Osteocyte (in vitro differentiated cells): ENCODE measurements around the gene KDM5C. TPM values are rescaled to one million over a fixed set of nuclear protein-coding genes. Genes with fewer than 3 reads are reported as not detected.

Source experiments
- DNase-seq: peaks from one replicate; pipeline ENCODE4 v3.0.0; 2021; ENCODE audit warnings: mixed read lengths; ENCODE audit not compliant: unreplicated experiment; ENCODE audit errors: extremely low spot score
- H3K27ac Mint-ChIP-seq: one replicate; pipeline ENCODE4 v1.8.0; 2021; ENCODE audit warnings: mild to moderate bottlenecking, mixed read lengths; ENCODE audit not compliant: unreplicated experiment
- H3K27me3 Mint-ChIP-seq: one replicate; pipeline ENCODE4 v1.8.0; 2021; ENCODE audit warnings: mixed read lengths; ENCODE audit not compliant: unreplicated experiment
- H3K36me3 Mint-ChIP-seq: one replicate; pipeline ENCODE4 v1.8.0; 2021; ENCODE audit warnings: mixed read lengths; ENCODE audit not compliant: unreplicated experiment
- H3K4me1 Mint-ChIP-seq: one replicate; pipeline ENCODE4 v1.8.0; 2021; ENCODE audit warnings: mixed read lengths; ENCODE audit not compliant: unreplicated experiment
- H3K4me3 Mint-ChIP-seq: one replicate; pipeline ENCODE4 v1.8.0; 2021; ENCODE audit warnings: mild to moderate bottlenecking, moderate library complexity, mixed read lengths; ENCODE audit not compliant: unreplicated experiment
- H3K9me3 Mint-ChIP-seq: one replicate; pipeline ENCODE4 v1.8.0; 2021; ENCODE audit warnings: mixed read lengths; ENCODE audit not compliant: unreplicated experiment
- CTCF ChIP-seq: fragments of 200-600 bp; sonication (generic); IDR thresholded peaks from 2 replicates; pipeline ENCODE4 v1.5.0; 2021; ENCODE audit warnings: antibody characterized with exemption, mild to moderate bottlenecking, moderate library complexity
- total RNA-seq: library from RNA; stranded (reverse); gene quantifications from 2 replicates; pipeline ENCODE4 v1.2.1, GENCODE V29; 2021

The KDM5C gene
- total RNA-seq, 1 donor from 2014 or later = 88.9 TPM

GRCh38 chrX:53249408-53250042 is 24.5 kb upstream of the KDM5C start:
- Mint-ChIP-seq H3K27me3 (no peaks in the 10 kb centered on the region), H3K9me3 (peaks cover 11% of the 10 kb centered on the region), H3K27ac (no peak overlapping the region), H3K36me3 (peaks cover 5% of the 10 kb centered on the region), H3K4me1 (peaks cover 3% of the 10 kb centered on the region), H3K4me3 (no peak overlapping the region)
- TF ChIP-seq CTCF = peak; percentile 29
- DNase-seq = no peak

- H3K36me3 Mint-ChIP-seq = no peaks in the 10 kb centered on the region
- H3K4me3 Mint-ChIP-seq = no peak overlapping the region
- H3K9me3 Mint-ChIP-seq = peaks cover 10% of the 10 kb centered on the region
- peaks cover 3% of the 10 kb centered on the region for H3K4me1 Mint-ChIP-seq
- no peak overlapping the region for H3K27ac Mint-ChIP-seq
- no peaks in the 10 kb centered on the region for H3K27me3 Mint-ChIP-seq
- TF ChIP-seq CTCF = no peak
- DNase-seq = no peak
These were observed 22.9 kb upstream of the KDM5C start for GRCh38 chrX:53247928-53248327.

- no peaks in the 10 kb centered on the region for H3K27me3 Mint-ChIP-seq
- DNase-seq = no peak
- H3K36me3 Mint-ChIP-seq = no peaks in the 10 kb centered on the region
- no peak overlapping the region for H3K27ac Mint-ChIP-seq
- no peak for TF ChIP-seq CTCF
- peaks cover 6% of the 10 kb centered on the region for H3K9me3 Mint-ChIP-seq
- no peak overlapping the region for H3K4me3 Mint-ChIP-seq
- peaks cover under 1% of the 10 kb centered on the region for H3K4me1 Mint-ChIP-seq
These were observed 21.2 kb upstream of the KDM5C start for GRCh38 chrX:53246231-53246630.

- Mint-ChIP-seq H3K27ac (no peak overlapping the region), H3K27me3 (no peaks in the 10 kb centered on the region)
These were observed 19.6 kb upstream of the KDM5C start for GRCh38 chrX:53244610-53245009.

GRCh38 chrX:53242310-53242709 is 17.3 kb upstream of the KDM5C start:
- Mint-ChIP-seq H3K9me3 (peaks cover 6% of the 10 kb centered on the region), H3K4me1 (no peaks in the 10 kb centered on the region), H3K27me3 (no peaks in the 10 kb centered on the region), H3K4me3 (no peak overlapping the region), H3K36me3 (no peaks in the 10 kb centered on the region), H3K27ac (no peak overlapping the region)
- DNase-seq = no peak
- no peak for TF ChIP-seq CTCF

More at GRCh38 chrX:53244610-53245009, 19.6 kb upstream of the KDM5C start:
- DNase-seq = no peak
- H3K9me3 Mint-ChIP-seq = peaks cover 6% of the 10 kb centered on the region
- no peak overlapping the region for H3K4me3 Mint-ChIP-seq
- peak; percentile 36 for TF ChIP-seq CTCF
- no peaks in the 10 kb centered on the region for H3K36me3 Mint-ChIP-seq
- H3K4me1 Mint-ChIP-seq = no peaks in the 10 kb centered on the region
